CD4-positive, alpha-beta T cell (primary cell): ENCODE results near the gene UBE2Q1. TPM values are rescaled to one million over a fixed set of nuclear protein-coding genes. Genes with fewer than 3 reads are reported as not detected.
A peak's percentile ranks its signal among the peaks of the same experiment; 100 is the strongest.

Experiments
- ATAC-seq: fragments of 200-7000 bp; cut with Tn5 transposase; one replicate; pipeline ENCODE4 v1.10.0; 2022; ENCODE audit warnings: mild to moderate bottlenecking; ENCODE audit not compliant: poor library complexity
- CTCF ChIA-PET: fragments of 350-600 bp; sonication (Branson Sonifier 250); formaldehyde crosslinking; loops from one replicate; lab custom pipeline; 2021; ENCODE audit warnings: antibody characterized with exemption, inconsistent platforms; lab: Charles Lee
- POLR2A ChIA-PET: fragments of 350-600 bp; sonication (Branson Sonifier 250); formaldehyde crosslinking; loops from one replicate; lab custom pipeline; 2021; ENCODE audit warnings: antibody characterized with exemption, inconsistent platforms; lab: Charles Lee
- DNase-seq, 14 experiments: peaks; one replicate each; pipeline ENCODE4 v3.0.0-alpha.2; 2013 to 2020; ENCODE audit warnings: mixed read lengths in 2 of 14
- H3K27ac ChIP-seq, 2 donors: one replicate each; pipeline versions ENCODE4 v1.5.1 to v1.7.0; 2013; ENCODE audit warnings: low read length in 2 of 2, low read depth in 1 of 2, mild to moderate bottlenecking in 1 of 2
- H3K27me3 ChIP-seq, 2 experiments: 1 replicate in 1 of 2; 2 replicates in 1 of 2; pipeline versions ENCODE4 v1.6.1 to v1.7.0; 2013; ENCODE audit warnings: low read length in 2 of 2, control low read depth in 1 of 2, mild to moderate bottlenecking in 1 of 2, moderate library complexity in 1 of 2; ENCODE audit not compliant: insufficient read depth in 2 of 2, control insufficient read depth in 1 of 2
- H3K36me3 ChIP-seq: one replicate; pipeline ENCODE4 v1.6.1; 2013; ENCODE audit warnings: low read length, control low read depth; ENCODE audit not compliant: insufficient read depth
- H3K4me1 ChIP-seq: one replicate; pipeline ENCODE4 v1.6.1; 2013; ENCODE audit warnings: low read length, control low read depth; ENCODE audit not compliant: insufficient read depth
- H3K4me3 ChIP-seq: one replicate; pipeline ENCODE4 v1.5.1; 2013; ENCODE audit warnings: mild to moderate bottlenecking, low read length, moderate library complexity
- H3K9me3 ChIP-seq, 2 experiments: 1 replicate in 1 of 2; 2 replicates in 1 of 2; pipeline versions ENCODE4 v1.6.1 to v1.7.0; 2013; ENCODE audit warnings: low read length in 2 of 2, mild to moderate bottlenecking in 2 of 2, control low read depth in 1 of 2, moderate library complexity in 1 of 2; ENCODE audit not compliant: control insufficient read depth in 1 of 2, insufficient read depth in 1 of 2
- H3K27ac Mint-ChIP-seq: one replicate; pipeline ENCODE4 v1.8.0; 2020; ENCODE audit warnings: mixed read lengths
- H3K27me3 Mint-ChIP-seq: one replicate; pipeline ENCODE4 v1.8.0; 2021; ENCODE audit warnings: mixed read lengths
- H3K36me3 Mint-ChIP-seq: one replicate; pipeline ENCODE4 v1.8.0; 2021; ENCODE audit warnings: low read depth, mixed read lengths
- H3K4me1 Mint-ChIP-seq: one replicate; pipeline ENCODE4 v1.8.0; 2021; ENCODE audit warnings: low read depth, mixed read lengths
- H3K4me3 Mint-ChIP-seq: one replicate; pipeline ENCODE4 v1.8.0; 2020; ENCODE audit warnings: mild to moderate bottlenecking, mixed read lengths
- H3K9me3 Mint-ChIP-seq: one replicate; pipeline ENCODE4 v1.8.0; 2020; ENCODE audit warnings: mixed read lengths
- intact Hi-C, 2 experiments: fragments of 100-400 bp; cut with DNase I in 1 of 2; cut with micrococcal nuclease in 1 of 2; formaldehyde crosslinking; loops; one replicate each; pipeline versions ENCODE4 v1.15.1 to v1.9.0; 2023 to 2025; cut with DNase I, micrococcal nuclease
- total RNA-seq, 174 experiments: library from RNA in 2 of 174; stranded (reverse) in 2 of 174; gene quantifications; one replicate each; pipeline ENCODE4 v1.2.3 and lab custom pipeline; 2021 to 2026
- TF ChIP-seq, protein P1 (sequence below): fragments of 200-600 bp; IDR thresholded peaks from one replicate; pipeline ENCODE4 v1.8.0; 2022; ENCODE audit warnings: antibody characterized with exemption, mild to moderate bottlenecking

UBE2Q1 gene
- total RNA-seq, 2 experiments from 2014 or later = 78.7 to 82.3 TPM

DNA sequence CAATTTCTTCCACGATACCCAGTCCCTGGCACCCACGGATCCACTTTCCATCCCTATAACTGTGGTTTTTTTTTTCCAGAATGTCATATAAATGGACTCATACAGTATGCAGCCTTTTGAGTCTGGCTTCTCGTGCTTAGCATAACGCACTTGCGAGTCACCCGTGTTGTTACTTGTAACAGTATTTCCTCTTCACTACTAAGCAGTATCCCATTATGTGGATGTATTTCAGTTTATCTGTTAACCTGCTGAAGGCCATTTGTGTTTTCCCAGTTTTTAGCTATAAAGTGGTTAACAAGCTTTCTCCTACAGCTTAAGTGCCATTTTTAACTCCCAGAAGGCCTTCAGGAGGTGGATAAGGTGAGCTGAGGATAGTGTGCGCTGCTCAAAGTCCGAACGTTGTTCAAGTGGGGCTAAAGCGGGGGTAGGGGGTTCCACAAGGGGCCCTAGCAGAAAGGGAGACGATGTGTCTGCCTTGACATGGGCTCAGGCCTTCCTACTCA is 48.7 kb upstream of the UBE2Q1 start:
- Mint-ChIP-seq H3K36me3 (peaks cover 45% of the 10 kb centered on the region), H3K4me3 (peak overlapping the region; percentile 95), H3K27me3 (no peaks in the 10 kb centered on the region), H3K27ac (peak overlapping the region; percentile 93), H3K9me3 (no peaks in the 10 kb centered on the region), H3K4me1 (peaks cover 90% of the 10 kb centered on the region)
- DNase-seq (peak in 2 of 14 experiments; percentile 16 to 32), ATAC-seq (peak; percentile 2)
- peaks cover 36% of the 10 kb centered on the region for H3K36me3 ChIP-seq
- TF ChIP-seq, protein P1, sequence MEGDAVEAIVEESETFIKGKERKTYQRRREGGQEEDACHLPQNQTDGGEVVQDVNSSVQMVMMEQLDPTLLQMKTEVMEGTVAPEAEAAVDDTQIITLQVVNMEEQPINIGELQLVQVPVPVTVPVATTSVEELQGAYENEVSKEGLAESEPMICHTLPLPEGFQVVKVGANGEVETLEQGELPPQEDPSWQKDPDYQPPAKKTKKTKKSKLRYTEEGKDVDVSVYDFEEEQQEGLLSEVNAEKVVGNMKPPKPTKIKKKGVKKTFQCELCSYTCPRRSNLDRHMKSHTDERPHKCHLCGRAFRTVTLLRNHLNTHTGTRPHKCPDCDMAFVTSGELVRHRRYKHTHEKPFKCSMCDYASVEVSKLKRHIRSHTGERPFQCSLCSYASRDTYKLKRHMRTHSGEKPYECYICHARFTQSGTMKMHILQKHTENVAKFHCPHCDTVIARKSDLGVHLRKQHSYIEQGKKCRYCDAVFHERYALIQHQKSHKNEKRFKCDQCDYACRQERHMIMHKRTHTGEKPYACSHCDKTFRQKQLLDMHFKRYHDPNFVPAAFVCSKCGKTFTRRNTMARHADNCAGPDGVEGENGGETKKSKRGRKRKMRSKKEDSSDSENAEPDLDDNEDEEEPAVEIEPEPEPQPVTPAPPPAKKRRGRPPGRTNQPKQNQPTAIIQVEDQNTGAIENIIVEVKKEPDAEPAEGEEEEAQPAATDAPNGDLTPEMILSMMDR = no peak
- no peaks in the 10 kb centered on the region for H3K27me3 ChIP-seq
- peak overlapping the region; percentile 88 to 95 for H3K27ac ChIP-seq
- intact Hi-C loops = loop anchor here in 1 of 2 experiments (5.0 kb wide), 1 partner anchor 585 kb away; no protein-coding TSS in a partner anchor
- no peaks in the 10 kb centered on the region for H3K9me3 ChIP-seq
- CTCF ChIA-PET = interaction anchor here (0.9 kb wide), 1 partner anchor 19 kb away, joined by 3 read pairs; no protein-coding TSS in a partner anchor
- peaks cover 59% of the 10 kb centered on the region for H3K4me1 ChIP-seq
- POLR2A ChIA-PET = interaction anchor here (0.6 to 5.2 kb wide), 9 partner anchors 8 to 387 kb away, joined by 3 to 53 read pairs (median 4); partner anchors contain the start of genes UBAP2L and UBE2Q1
- peak overlapping the region; percentile 88 for H3K4me3 ChIP-seq

DNA sequence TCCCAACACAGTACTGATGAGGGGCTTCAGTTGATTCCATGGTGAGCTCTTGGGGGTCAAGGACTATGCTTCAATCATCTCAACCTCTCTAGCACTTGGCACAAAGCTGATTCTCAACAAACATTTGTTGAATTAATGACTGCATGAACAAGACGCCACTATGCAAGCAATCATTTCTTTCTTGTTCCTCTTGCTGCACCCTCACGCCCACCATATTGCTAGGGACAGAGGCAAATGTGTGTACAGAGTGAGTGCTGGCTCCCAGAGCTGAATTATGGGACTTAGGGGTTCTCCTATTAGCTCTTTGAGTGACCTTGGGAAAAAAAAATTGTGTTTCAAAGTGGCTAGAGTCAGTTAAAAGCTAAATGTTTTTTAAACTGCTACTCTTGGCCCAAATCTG is 47.1 kb upstream of the UBE2Q1 start:
- Histone ChIP-seq H3K27ac (no peak overlapping the region), H3K4me1 (peaks cover 75% of the 10 kb centered on the region), H3K9me3 (no peaks in the 10 kb centered on the region), H3K36me3 (peaks cover 52% of the 10 kb centered on the region), H3K4me3 (no peak overlapping the region), H3K27me3 (no peaks in the 10 kb centered on the region)
- Mint-ChIP-seq H3K27me3 (no peaks in the 10 kb centered on the region), H3K4me1 (peaks cover 92% of the 10 kb centered on the region), H3K4me3 (peak overlapping the region; percentile 56), H3K36me3 (peaks cover 61% of the 10 kb centered on the region), H3K27ac (peak overlapping the region; percentile 93), H3K9me3 (no peaks in the 10 kb centered on the region)
- intact Hi-C loops = loop anchor here in 1 of 2 experiments (5.0 kb wide), 1 partner anchor 587 kb away; no protein-coding TSS in a partner anchor
- ATAC-seq = no peak
- DNase-seq = no peak
- ChIA-PET CTCF (interaction anchor here (0.6 to 2.3 kb wide), 3 partner anchors 64 to 479 kb away, joined by 3 to 6 read pairs (median 3); no protein-coding TSS in a partner anchor), POLR2A (interaction anchor here (0.6 to 2.1 kb wide), 4 partner anchors 10 to 1065 kb away, joined by 3 to 7 read pairs (median 3); partner anchors contain the start of genes PMVK and S100A5)
- TF ChIP-seq, protein P1 = no peak

DNA sequence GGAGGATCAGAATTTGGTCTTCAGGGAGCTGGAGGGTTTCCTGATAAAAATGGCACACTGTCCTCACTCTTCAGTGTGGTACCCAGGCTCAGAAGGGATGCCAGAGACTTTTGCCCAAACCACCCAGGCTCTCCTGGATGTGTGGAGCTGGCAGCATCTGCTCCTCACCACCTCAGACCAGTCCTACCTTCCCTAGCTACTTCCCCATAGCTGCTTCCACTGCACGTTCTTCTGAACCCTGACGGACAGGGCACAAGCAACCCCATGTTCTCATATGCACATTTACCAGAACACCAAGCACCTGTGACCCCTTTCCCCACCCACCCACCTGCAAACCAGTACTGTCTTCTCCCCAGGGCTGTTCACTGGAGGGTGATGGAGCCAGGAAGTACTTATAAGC is 44.9 kb upstream of the UBE2Q1 start:
- TF ChIP-seq, protein P1 = no peak
- DNase-seq (no peak), ATAC-seq (no peak)
- Mint-ChIP-seq H3K36me3 (peaks cover 83% of the 10 kb centered on the region), H3K27ac (peak overlapping the region; percentile 93), H3K4me1 (peaks cover 96% of the 10 kb centered on the region), H3K9me3 (no peaks in the 10 kb centered on the region), H3K27me3 (no peaks in the 10 kb centered on the region), H3K4me3 (peak overlapping the region; percentile 35)
- H3K27ac ChIP-seq = no peak overlapping the region
- ChIA-PET POLR2A (interaction anchor here (1.1 kb wide), 1 partner anchor 21 kb away, joined by 3 read pairs; no protein-coding TSS in a partner anchor), CTCF (no interaction called here)
- peaks cover 68% of the 10 kb centered on the region for H3K4me1 ChIP-seq
- no peaks in the 10 kb centered on the region for H3K27me3 ChIP-seq
- H3K36me3 ChIP-seq = peaks cover 70% of the 10 kb centered on the region
- intact Hi-C loops = no loop called here
- H3K4me3 ChIP-seq = no peak overlapping the region
- no peaks in the 10 kb centered on the region for H3K9me3 ChIP-seq
